CD14-positive monocyte (primary cell): ENCODE measurements around the gene DPM1. TPM values are rescaled to one million over a fixed set of nuclear protein-coding genes. Genes with fewer than 3 reads are reported as not detected.

Experiments used
- DNase-seq, 3 donors: peaks; one replicate each; pipeline ENCODE4 v3.0.0-alpha.2; 2011 to 2022
- H2AFZ ChIP-seq: 2 replicates; pipeline ENCODE4 v1.6.0; 2012; ENCODE audit warnings: mild to moderate bottlenecking, low read depth, low read length, inconsistent platforms; ENCODE audit not compliant: insufficient read depth, poor library complexity, severe bottlenecking
- H3K27ac ChIP-seq, 2 donors: 1 replicate in 1 of 2; 2 replicates in 1 of 2; pipeline ENCODE4 v1.5.1; 2012 to 2013; ENCODE audit warnings: low read length in 2 of 2, control low read depth in 1 of 2, inconsistent platforms in 1 of 2, low read depth in 1 of 2, mild to moderate bottlenecking in 1 of 2
- H3K27me3 ChIP-seq, 2 donors: one replicate each; pipeline versions ENCODE4 v1.6.0 to v1.6.1; 2011 to 2013; ENCODE audit warnings: low read length in 2 of 2; ENCODE audit not compliant: control insufficient read depth in 2 of 2, insufficient read depth in 2 of 2
- H3K36me3 ChIP-seq, 2 donors: replicated peaks in 1 of 2; 1 replicate in 1 of 2; 2 replicates in 1 of 2; pipeline versions ENCODE4 v1.5.1 to v1.6.1; 2012 to 2013; ENCODE audit warnings: low read length in 2 of 2, control low read depth in 1 of 2, inconsistent platforms in 1 of 2, mild to moderate bottlenecking in 1 of 2; ENCODE audit not compliant: insufficient read depth in 2 of 2, control insufficient read depth in 1 of 2
- H3K4me1 ChIP-seq, 2 donors: 1 replicate in 1 of 2; 2 replicates in 1 of 2; pipeline versions ENCODE4 v1.5.1 to v1.6.1; 2012 to 2013; ENCODE audit warnings: low read length in 2 of 2, control low read depth in 1 of 2, inconsistent platforms in 1 of 2, mild to moderate bottlenecking in 1 of 2, moderate library complexity in 1 of 2; ENCODE audit not compliant: insufficient read depth in 2 of 2, control insufficient read depth in 1 of 2
- H3K4me2 ChIP-seq: replicated peaks from 2 replicates; pipeline ENCODE3; 2012; ENCODE audit warnings: low read length, moderate library complexity, mild to moderate bottlenecking; ENCODE audit not compliant: poor library complexity, severe bottlenecking; ENCODE audit errors: extremely low read depth
- H3K4me3 ChIP-seq, 3 experiments: fragments of 200-600 bp in 1 of 3; sonication (generic) in 1 of 3; replicated peaks in 1 of 3; 1 replicate in 2 of 3; 2 replicates in 1 of 3; pipeline ENCODE4 v1.5.1; 2011 to 2013; ENCODE audit warnings: low read length in 3 of 3, mild to moderate bottlenecking in 3 of 3, control low read depth in 2 of 3, low read depth in 2 of 3, inconsistent platforms in 1 of 3, moderate library complexity in 1 of 3
- H3K79me2 ChIP-seq: 2 replicates; pipeline ENCODE4 v1.6.0; 2012; ENCODE audit warnings: mild to moderate bottlenecking, control low read depth, inconsistent platforms, low read length, moderate library complexity; ENCODE audit not compliant: insufficient read depth
- H3K9ac ChIP-seq: 2 replicates; pipeline ENCODE4 v1.6.0; 2017; ENCODE audit warnings: low read length, mild to moderate bottlenecking; ENCODE audit not compliant: insufficient read depth, poor library complexity, severe bottlenecking
- H3K9me3 ChIP-seq, 2 donors: replicated peaks in 1 of 2; 1 replicate in 1 of 2; 2 replicates in 1 of 2; pipeline versions ENCODE4 v1.5.1 to v1.6.1; 2012 to 2013; ENCODE audit warnings: low read length in 2 of 2, control low read depth in 1 of 2; ENCODE audit not compliant: control insufficient read depth in 1 of 2, insufficient read depth in 1 of 2
- H4K20me1 ChIP-seq: 2 replicates; pipeline ENCODE4 v1.6.0; 2012; ENCODE audit warnings: mild to moderate bottlenecking, low read length, control low read depth, moderate library complexity; ENCODE audit not compliant: insufficient read depth
- H3K27ac Mint-ChIP-seq, 7 donors: one replicate each; pipeline ENCODE4 v1.8.0; 2020; ENCODE audit warnings: mild to moderate bottlenecking in 7 of 7, mixed read lengths in 7 of 7, moderate library complexity in 6 of 7, inconsistent platforms in 2 of 7
- H3K27me3 Mint-ChIP-seq, 3 donors: one replicate each; pipeline ENCODE4 v1.8.0; 2021 to 2022; ENCODE audit warnings: low read depth in 3 of 3, mild to moderate bottlenecking in 3 of 3, mixed read lengths in 3 of 3, moderate library complexity in 3 of 3, inconsistent platforms in 1 of 3
- H3K36me3 Mint-ChIP-seq, 2 donors: one replicate each; pipeline ENCODE4 v1.8.0; 2020; ENCODE audit warnings: mixed read lengths in 2 of 2, inconsistent platforms in 1 of 2, mild to moderate bottlenecking in 1 of 2
- H3K4me1 Mint-ChIP-seq: one replicate; pipeline ENCODE4 v1.8.0; 2020; ENCODE audit warnings: mild to moderate bottlenecking, mixed read lengths
- H3K4me3 Mint-ChIP-seq, 2 donors: one replicate each; pipeline ENCODE4 v1.8.0; 2020; ENCODE audit warnings: mild to moderate bottlenecking in 2 of 2, mixed read lengths in 2 of 2, moderate library complexity in 1 of 2
- H3K9me3 Mint-ChIP-seq, 7 donors: one replicate each; pipeline ENCODE4 v1.8.0; 2020 to 2022; ENCODE audit warnings: mixed read lengths in 7 of 7, mild to moderate bottlenecking in 6 of 7, moderate library complexity in 6 of 7, inconsistent platforms in 2 of 7
- CTCF ChIP-seq: fragments of 200-600 bp; IDR thresholded peaks from one replicate; pipeline ENCODE4 v1.8.0; 2022; ENCODE audit warnings: antibody characterized with exemption, mild to moderate bottlenecking
- WGBS: methylation state at CpG from one replicate; pipeline ENCODE4 v1.1.5; 2013; ENCODE audit warnings: missing lambda C conversion rate; ENCODE audit not compliant: insufficient coverage; 5-methylcytosine and 5-hydroxymethylcytosine counted together
- intact Hi-C, 2 donors: fragments of 100-400 bp; cut with micrococcal nuclease; formaldehyde crosslinking; loops; one replicate each; pipeline versions ENCODE4 v1.15.0 to v1.15.1; 2023
- polyA plus RNA-seq, 3 donors: library from polyadenylated mRNA; depleted of rRNA in 1 of 3; unstranded in 2 of 3; stranded (reverse) in 1 of 3; fragments of 300-500 nt in 2 of 3; fragments of >200 nt in 1 of 3; fragmentation: Illumina TruSeq in 2 of 3; gene quantifications; 1 replicate in 2 of 3; 2 replicates in 1 of 3; pipeline ENCODE4 v1.2.3, GENCODE V29; 2012 to 2021

DPM1 gene
- polyA plus RNA-seq, 3 donors: 19.1 to 55.1 (median 50.9) TPM

GRCh38 chr20:51003753-51004152 is 45.4 kb upstream of the DPM1 start:
- 93% methylated on average over 18 of the region's 21 CpGs for WGBS
- Histone ChIP-seq H3K9ac (no peak overlapping the region), H3K4me2 (no peak overlapping the region), H3K27me3 (no peaks in the 10 kb centered on the region), H3K4me3 (no peak overlapping the region), H2AFZ (no peak overlapping the region), H4K20me1 (no peaks in the 10 kb centered on the region), H3K36me3 (no peaks in the 10 kb centered on the region), H3K9me3 (no peaks in the 10 kb centered on the region), H3K27ac (no peak overlapping the region), H3K79me2 (no peaks in the 10 kb centered on the region), H3K4me1 (no peaks in the 10 kb centered on the region)
- intact Hi-C loops: no loop called here
- Mint-ChIP-seq H3K9me3 (peaks cover 0 to 3% (median 0%) of the 10 kb centered on the region in 7 donors), H3K27me3 (peaks cover 7 to 11% (median 9%) of the 10 kb centered on the region in 3 donors), H3K4me3 (no peak overlapping the region), H3K27ac (no peak overlapping the region), H3K4me1 (no peaks in the 10 kb centered on the region), H3K36me3 (no peaks in the 10 kb centered on the region)
- TF ChIP-seq CTCF: no peak
- no peak for DNase-seq

- no peak for DNase-seq
- Mint-ChIP-seq H3K4me3 (no peak overlapping the region), H3K9me3 (peaks cover 0 to 3% (median 0%) of the 10 kb centered on the region in 7 donors), H3K36me3 (no peaks in the 10 kb centered on the region), H3K4me1 (no peaks in the 10 kb centered on the region), H3K27me3 (peaks cover 7 to 12% (median 9%) of the 10 kb centered on the region in 3 donors), H3K27ac (no peak overlapping the region)
- WGBS: 83% methylated on average over 4 of the region's 7 CpGs
- intact Hi-C loops: no loop called here
- Histone ChIP-seq H3K4me1 (no peaks in the 10 kb centered on the region), H3K4me2 (no peak overlapping the region), H2AFZ (no peak overlapping the region), H3K4me3 (no peak overlapping the region), H3K27ac (no peak overlapping the region), H3K9me3 (no peaks in the 10 kb centered on the region), H3K36me3 (no peaks in the 10 kb centered on the region), H3K9ac (no peak overlapping the region), H4K20me1 (no peaks in the 10 kb centered on the region), H3K27me3 (no peaks in the 10 kb centered on the region), H3K79me2 (no peaks in the 10 kb centered on the region)
- no peak for TF ChIP-seq CTCF
These were observed 44.3 kb upstream of the DPM1 start for GRCh38 chr20:51002633-51003032.
